Prostate gland (tissue), 2 donors: Measurements from ENCODE around the gene LCTL. TPM values are rescaled to one million over a fixed set of nuclear protein-coding genes. Genes with fewer than 3 reads are reported as not detected.
"Not testable (repeated sequence)": the region's sequence is repeated elsewhere in the genome, so short reads cannot be mapped to it uniquely, and the experiment has no call there.

Experiments
- DNase-seq: peaks from one replicate; pipeline ENCODE4 v3.0.0-alpha.2; 2019; ENCODE audit warnings: low spot score
- H3K27ac ChIP-seq, 2 donors: fragments of 200-600 bp; sonication (generic); 2 replicates each; pipeline ENCODE4 v1.5.1; 2017 to 2019
- H3K27me3 ChIP-seq: fragments of 200-600 bp; sonication (generic); replicated peaks from 2 replicates; pipeline ENCODE4 v1.5.1; 2019; ENCODE audit not compliant: insufficient read depth
- H3K36me3 ChIP-seq, 2 donors: fragments of 200-600 bp; sonication (generic); 1 replicate in 1 of 2; 2 replicates in 1 of 2; pipeline versions ENCODE4 v1.5.1 to v1.8.1; 2017 to 2019
- H3K4me1 ChIP-seq: fragments of 200-600 bp; sonication (generic); replicated peaks from 2 replicates; pipeline ENCODE4 v1.5.1; 2019
- H3K4me3 ChIP-seq, 2 donors: fragments of 200-600 bp; sonication (generic); 2 replicates each; pipeline ENCODE4 v1.5.1; 2017 to 2019
- H3K9me3 ChIP-seq: fragments of 200-600 bp; sonication (generic); 2 replicates; pipeline ENCODE4 v1.5.1; 2017
- CTCF ChIP-seq, 4 experiments: fragments of 200-600 bp in 2 of 4; fragments of 450-650 bp in 2 of 4; sonication (generic) in 2 of 4; IDR thresholded peaks; 1 replicate in 3 of 4; 2 replicates in 1 of 4; pipeline ENCODE4 v1.5.1; 2016 to 2019; ENCODE audit warnings: antibody characterized with exemption in 4 of 4, mild to moderate bottlenecking in 2 of 4, moderate library complexity in 2 of 4
- POLR2A ChIP-seq: fragments of 450-650 bp; IDR thresholded peaks from one replicate; pipeline ENCODE4 v1.6.1; 2016; ENCODE audit warnings: antibody characterized with exemption, mild to moderate bottlenecking
- POLR2AphosphoS5 ChIP-seq: sonication (generic); formaldehyde crosslinking; IDR thresholded peaks from one replicate; pipeline ENCODE4 v1.6.1; 2017; ENCODE audit warnings: antibody characterized with exemption
- WGBS: methylation state at CpG from one replicate; pipeline ENCODE4 v1.1.5; 2018; 5-methylcytosine and 5-hydroxymethylcytosine counted together
- intact Hi-C: fragments of 100-400 bp; cut with DNase I; formaldehyde crosslinking; loops from one replicate; pipeline ENCODE4 v1.14.2; 2022
- total RNA-seq, 2 donors: library from RNA; depleted of rRNA; stranded (reverse); fragments of >200 nt; gene quantifications; one replicate each; pipeline ENCODE4 v1.1.0, GENCODE V29; 2016

Gene LCTL
- total RNA-seq, 2 donors from 2014 or later, result not detected

GRCh38 chr15:66593219-66593780, 27.5 kb upstream of the LCTL start:
- TF ChIP-seq CTCF (IDR thresholded peaks at IDR 0.05) (no peak), POLR2AphosphoS5 (peak; percentile 53)
- H3K27me3 ChIP-seq, result no peaks in the 10 kb centered on the region
- DNase-seq, result peak; percentile 30
- no peak overlapping the region for H3K4me3 ChIP-seq
- WGBS, result 20% methylated on average over 3 of the region's 3 CpGs
- H3K9me3 ChIP-seq, result no peaks in the 10 kb centered on the region
- H3K27ac ChIP-seq, result no peak overlapping the region
- intact Hi-C loops, result no loop called here
- H3K36me3 ChIP-seq, result no peaks in the 10 kb centered on the region
- no peaks in the 10 kb centered on the region for H3K4me1 ChIP-seq

- no peaks in the 10 kb centered on the region for H3K9me3 ChIP-seq
- WGBS, result 80% methylated on average over 12 of the region's 12 CpGs
- DNase-seq, result no peak
- H3K36me3 ChIP-seq, result no peaks in the 10 kb centered on the region
- no peak overlapping the region for H3K27ac ChIP-seq
- no peak overlapping the region for H3K4me3 ChIP-seq
- H3K27me3 ChIP-seq, result no peaks in the 10 kb centered on the region
- intact Hi-C loops, result no loop called here
- H3K4me1 ChIP-seq, result no peaks in the 10 kb centered on the region
- TF ChIP-seq CTCF (IDR thresholded peaks at IDR 0.05), result no peak
- no peak for TF ChIP-seq POLR2AphosphoS5
- no peak for TF ChIP-seq POLR2A
Measured at GRCh38 chr15:66592505-66593218, 26.9 kb upstream of the LCTL start.

GRCh38 chr15:66591322-66591862, 25.6 kb upstream of the LCTL start:
- 93% methylated on average over 4 of the region's 4 CpGs for WGBS
- H3K4me3 ChIP-seq, result no peak overlapping the region
- no peaks in the 10 kb centered on the region for H3K4me1 ChIP-seq
- DNase-seq, result no peak
- H3K36me3 ChIP-seq, result no peaks in the 10 kb centered on the region
- intact Hi-C loops, result no loop called here
- H3K27ac ChIP-seq, result no peak overlapping the region
- no peak for TF ChIP-seq CTCF (IDR thresholded peaks at IDR 0.05)
- no peak for TF ChIP-seq POLR2AphosphoS5
- no peak for TF ChIP-seq POLR2A
- no peaks in the 10 kb centered on the region for H3K9me3 ChIP-seq
- no peaks in the 10 kb centered on the region for H3K27me3 ChIP-seq

GRCh38 chr15:66590435-66590834, 24.6 kb upstream of the LCTL start:
- no peak for TF ChIP-seq POLR2AphosphoS5
- TF ChIP-seq CTCF (IDR thresholded peaks at IDR 0.05), result no peak
- TF ChIP-seq POLR2A, result no peak
- Histone ChIP-seq H3K27me3 (no peaks in the 10 kb centered on the region), H3K27ac (no peak overlapping the region), H3K36me3 (no peaks in the 10 kb centered on the region), H3K4me1 (no peaks in the 10 kb centered on the region), H3K9me3 (no peaks in the 10 kb centered on the region), H3K4me3 (no peak overlapping the region)
- intact Hi-C loops, result no loop called here
- DNase-seq, result no peak
- WGBS, result 78% methylated on average over 2 of the region's 2 CpGs

- H3K9me3 ChIP-seq, H3K4me1 ChIP-seq, H3K27ac ChIP-seq, intact Hi-C loops, DNase-seq, H3K4me3 ChIP-seq, H3K27me3 ChIP-seq, H3K36me3 ChIP-seq: not testable (repeated sequence)
- WGBS, result 92% methylated on average over 6 of the region's 6 CpGs
Measured at GRCh38 chr15:66589429-66589828, 23.6 kb upstream of the LCTL start.
